Stomach (tissue), 4 donors: ENCODE results near the gene DEFB124.
A peak's percentile ranks its signal among the peaks of the same experiment; 100 is the strongest.
"Not testable (repeated sequence)": the region's sequence is repeated elsewhere in the genome, so short reads cannot be mapped to it uniquely, and the experiment has no call there.

Experiments used
- CTCF ChIP-seq, 7 experiments: fragments of 450-650 bp in 4 of 7; fragments of 200-600 bp in 3 of 7; sonication (generic) in 3 of 7; IDR thresholded peaks; one replicate each; pipeline ENCODE4 v1.5.1; 2016 to 2019; ENCODE audit warnings: antibody characterized with exemption in 7 of 7, control low read depth in 2 of 7, mild to moderate bottlenecking in 1 of 7
- POLR2A ChIP-seq, 4 donors: fragments of 450-650 bp; IDR thresholded peaks; one replicate each; pipeline ENCODE4 v1.6.1; 2016; ENCODE audit warnings: antibody characterized with exemption in 4 of 4, control low read depth in 2 of 4, mild to moderate bottlenecking in 1 of 4, moderate library complexity in 1 of 4
- POLR2AphosphoS5 ChIP-seq, 3 donors: sonication (generic); formaldehyde crosslinking; IDR thresholded peaks; one replicate each; pipeline ENCODE4 v1.6.1; 2016; ENCODE audit warnings: antibody characterized with exemption in 3 of 3

- TF ChIP-seq POLR2A (IDR thresholded peaks at IDR 0.05) = not testable (repeated sequence)
- peak in 5 of 7 experiments; percentile 88 to 96 (median 92) for TF ChIP-seq CTCF (IDR thresholded peaks at IDR 0.05)
- TF ChIP-seq POLR2AphosphoS5 (IDR thresholded peaks at IDR 0.05) = peak in 1 of 3 donors; percentile 41
Measured at GRCh38 chr20:31502884-31503673, 28.2 kb upstream of the DEFB124 start.
